Tibial nerve (tissue), 4 donors: ENCODE data around the gene ASPM.

Experiments
- EP300 ChIP-seq, 2 donors: sonication (generic); formaldehyde crosslinking; IDR thresholded peaks; one replicate each; pipeline ENCODE4 v1.6.1; 2017; ENCODE audit warnings: antibody characterized with exemption in 2 of 2, mild to moderate bottlenecking in 1 of 2
- POLR2A ChIP-seq, 2 donors: fragments of 450-650 bp; IDR thresholded peaks; one replicate each; pipeline ENCODE4 v1.6.1; 2017; ENCODE audit warnings: antibody characterized with exemption in 2 of 2, mild to moderate bottlenecking in 2 of 2, moderate library complexity in 2 of 2
- TF ChIP-seq, protein P1 (sequence below), 5 experiments: fragments of 200-600 bp in 3 of 5; fragments of 450-650 bp in 2 of 5; sonication (generic) in 3 of 5; IDR thresholded peaks; one replicate each; pipeline ENCODE4 v1.5.1; 2016 to 2019; ENCODE audit warnings: antibody characterized with exemption in 5 of 5, mild to moderate bottlenecking in 3 of 5, moderate library complexity in 2 of 5

DNA sequence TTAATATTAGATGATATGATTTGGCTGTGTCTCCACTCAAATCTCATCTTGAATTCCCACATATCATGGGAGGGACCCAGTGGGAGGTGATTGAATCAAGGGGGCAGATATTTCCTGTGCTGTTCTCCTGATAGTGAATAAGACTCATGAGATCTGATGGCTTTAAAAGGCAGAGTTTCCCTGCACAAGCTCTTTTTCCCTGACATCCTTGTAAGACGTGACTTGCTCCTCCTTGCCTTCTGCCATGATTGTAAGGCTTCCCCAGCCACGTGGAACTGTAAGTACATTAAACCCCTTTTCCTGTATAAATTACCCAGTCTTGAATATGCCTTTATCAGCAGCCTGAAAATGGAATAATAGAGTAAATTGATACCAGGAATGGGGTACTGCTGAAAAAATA is 66.1 kb downstream of the ASPM start:
- TF ChIP-seq, protein P1, sequence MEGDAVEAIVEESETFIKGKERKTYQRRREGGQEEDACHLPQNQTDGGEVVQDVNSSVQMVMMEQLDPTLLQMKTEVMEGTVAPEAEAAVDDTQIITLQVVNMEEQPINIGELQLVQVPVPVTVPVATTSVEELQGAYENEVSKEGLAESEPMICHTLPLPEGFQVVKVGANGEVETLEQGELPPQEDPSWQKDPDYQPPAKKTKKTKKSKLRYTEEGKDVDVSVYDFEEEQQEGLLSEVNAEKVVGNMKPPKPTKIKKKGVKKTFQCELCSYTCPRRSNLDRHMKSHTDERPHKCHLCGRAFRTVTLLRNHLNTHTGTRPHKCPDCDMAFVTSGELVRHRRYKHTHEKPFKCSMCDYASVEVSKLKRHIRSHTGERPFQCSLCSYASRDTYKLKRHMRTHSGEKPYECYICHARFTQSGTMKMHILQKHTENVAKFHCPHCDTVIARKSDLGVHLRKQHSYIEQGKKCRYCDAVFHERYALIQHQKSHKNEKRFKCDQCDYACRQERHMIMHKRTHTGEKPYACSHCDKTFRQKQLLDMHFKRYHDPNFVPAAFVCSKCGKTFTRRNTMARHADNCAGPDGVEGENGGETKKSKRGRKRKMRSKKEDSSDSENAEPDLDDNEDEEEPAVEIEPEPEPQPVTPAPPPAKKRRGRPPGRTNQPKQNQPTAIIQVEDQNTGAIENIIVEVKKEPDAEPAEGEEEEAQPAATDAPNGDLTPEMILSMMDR (IDR thresholded peaks at IDR 0.05) = no peak
- TF ChIP-seq POLR2A (IDR thresholded peaks at IDR 0.05) (no peak), EP300 (IDR thresholded peaks at IDR 0.05) (no peak)
